Brain microvascular endothelial cell (primary cell): ENCODE results near the gene TSSK2.

Experiments
- DNase-seq: peaks from one replicate; pipeline ENCODE4 v3.0.0-alpha.2; 2020
- H3K27ac ChIP-seq: fragments of 250-450 bp; sonication (Bioruptor Pico); 2 replicates; pipeline ENCODE4 v1.5.1; 2020; ENCODE audit warnings: mild to moderate bottlenecking, moderate library complexity
- H3K27me3 ChIP-seq: fragments of 250-450 bp; sonication (Bioruptor Pico); replicated peaks from 2 replicates; pipeline ENCODE4 v1.5.1; 2020; ENCODE audit warnings: mild to moderate bottlenecking
- H3K36me3 ChIP-seq: fragments of 250-450 bp; sonication (Bioruptor Pico); replicated peaks from 2 replicates; pipeline ENCODE4 v1.5.1; 2020; ENCODE audit warnings: mild to moderate bottlenecking
- H3K4me3 ChIP-seq: 2 replicates; pipeline ENCODE4 v1.5.1; 2011; ENCODE audit warnings: low read depth, mild to moderate bottlenecking, control low read depth, low read length, moderate library complexity
- CTCF ChIP-seq: IDR thresholded peaks from 2 replicates; pipeline ENCODE4 v1.5.1; 2011; ENCODE audit warnings: low read depth, mild to moderate bottlenecking, moderate library complexity, low read length, control low read depth, inconsistent platforms; ENCODE audit errors: missing control alignments
- in situ Hi-C: cut with HindIII; loops from 2 replicates; pipeline ENCODE4 v1.10.0; 2017; ENCODE audit warnings: low sequenced_read_pairs, low pct_ligation_motif_present

The TSSK2 gene

GRCh38 chr22:19146215-19146968 is 15.3 kb downstream of the TSSK2 start:
- Histone ChIP-seq H3K27me3 (peaks cover 39% of the 10 kb centered on the region), H3K27ac (no peak overlapping the region), H3K4me3 (no peak overlapping the region), H3K36me3 (peaks cover 9% of the 10 kb centered on the region)
- in situ Hi-C loops, result no loop called here
- no peak for TF ChIP-seq CTCF
- no peak for DNase-seq

GRCh38 chr22:19147195-19147780 is 16.2 kb downstream of the TSSK2 start:
- in situ Hi-C loops, result no loop called here

GRCh38 chr22:19148417-19149046 is 17.4 kb downstream of the TSSK2 start:
- Histone ChIP-seq H3K27me3 (peaks cover 56% of the 10 kb centered on the region), H3K27ac (no peak overlapping the region), H3K36me3 (no peaks in the 10 kb centered on the region), H3K4me3 (no peak overlapping the region)
- in situ Hi-C loops, result no loop called here
- DNase-seq, result no peak
- TF ChIP-seq CTCF, result no peak

More at GRCh38 chr22:19147195-19147780, 16.2 kb downstream of the TSSK2 start:
- no peak overlapping the region for H3K27ac ChIP-seq
- H3K27me3 ChIP-seq, result peaks cover 48% of the 10 kb centered on the region
- no peak for TF ChIP-seq CTCF
- no peak overlapping the region for H3K4me3 ChIP-seq
- no peak for DNase-seq
- peaks cover 5% of the 10 kb centered on the region for H3K36me3 ChIP-seq

GRCh38 chr22:19149047-19149883 is 18.2 kb downstream of the TSSK2 start:
- in situ Hi-C loops, result no loop called here
- no peak overlapping the region for H3K27ac ChIP-seq
- DNase-seq, result no peak
- TF ChIP-seq CTCF, result no peak
- H3K4me3 ChIP-seq, result no peak overlapping the region
- H3K27me3 ChIP-seq, result peaks cover 58% of the 10 kb centered on the region
- no peaks in the 10 kb centered on the region for H3K36me3 ChIP-seq

GRCh38 chr22:19149991-19150390 is 18.9 kb downstream of the TSSK2 start, which contains the start of gene GSC2:
Gene GSC2, minus strand, starts transcription at chr22:19150292. Its CDS starts 9 bp downstream, at chr22:19150283.
- no peak for TF ChIP-seq CTCF
- Histone ChIP-seq H3K27me3 (peaks cover 59% of the 10 kb centered on the region), H3K27ac (no peak within 1 kb of the TSS), H3K4me3 (no peak within 1 kb of the TSS), H3K36me3 (no peaks in the 10 kb centered on the region)
- no peak for DNase-seq
- in situ Hi-C loops, result no loop called here
